ENCODE measurements around the gene FES. TPM values are rescaled to one million over a fixed set of nuclear protein-coding genes. Genes with fewer than 3 reads are reported as not detected.

Gene FES
- total RNA-seq, 1 experiment from 2014 or later, result 0.91 TPM

GRCh38 chr15:90862487-90862886, 21.8 kb upstream of the FES start:
- intact Hi-C loops (cut with micrococcal nuclease), result no loop called here
- H3K27ac Mint-ChIP-seq (ENCODE audit: low read depth, unreplicated experiment), result no peak overlapping the region
- H3K9me3 Mint-ChIP-seq (ENCODE audit: unreplicated experiment), result no peaks in the 10 kb centered on the region
- peaks cover 25% of the 10 kb centered on the region for H3K4me1 Mint-ChIP-seq (ENCODE audit: insufficient read depth, unreplicated experiment)
- no peaks in the 10 kb centered on the region for H3K27me3 Mint-ChIP-seq (ENCODE audit: insufficient read depth, unreplicated experiment)
- BruUV-seq (replicated peaks), result no TSS peak
- ChIA-PET CTCF (interaction anchor here (1.0 to 2.3 kb wide), 2 partner anchors 8 to 23 kb away, joined by 3 to 8 read pairs; no protein-coding TSS in a partner anchor), POLR2A (no interaction called here)
- no peak overlapping the region for H3K4me3 Mint-ChIP-seq (ENCODE audit: unreplicated experiment)
- TF ChIP-seq CTCF (IDR thresholded peaks at IDR 0.05; ENCODE audit: unreplicated experiment), result no peak
- DNase-seq (ENCODE audit: unreplicated experiment), result no peak
- H3K36me3 Mint-ChIP-seq (ENCODE audit: insufficient read depth, unreplicated experiment), result peaks cover 6% of the 10 kb centered on the region

GRCh38 chr15:90862964-90863778, 21.1 kb upstream of the FES start:
- no TSS peak for BruUV-seq (replicated peaks)
- H3K4me1 Mint-ChIP-seq (ENCODE audit: insufficient read depth, unreplicated experiment), result peaks cover 28% of the 10 kb centered on the region

GRCh38 chr15:90863987-90864386, 20.3 kb upstream of the FES start:
- POLR2A ChIA-PET, result interaction anchor here (0.7 to 1.7 kb wide), 4 partner anchors 10 to 146 kb away, joined by 3 to 15 read pairs (median 3); partner anchors contain the start of gene BLM
- no peaks in the 10 kb centered on the region for H3K9me3 Mint-ChIP-seq (ENCODE audit: unreplicated experiment)
- peaks cover 36% of the 10 kb centered on the region for H3K4me1 Mint-ChIP-seq (ENCODE audit: insufficient read depth, unreplicated experiment)
- intact Hi-C loops (cut with micrococcal nuclease), result no loop called here
- H3K27ac Mint-ChIP-seq (ENCODE audit: low read depth, unreplicated experiment), result peak overlapping the region; percentile 82
- no peak for TF ChIP-seq CTCF (IDR thresholded peaks at IDR 0.05; ENCODE audit: unreplicated experiment)
- peaks cover 6% of the 10 kb centered on the region for H3K36me3 Mint-ChIP-seq (ENCODE audit: insufficient read depth, unreplicated experiment)
- no TSS peak for BruUV-seq (replicated peaks)
- CTCF ChIA-PET, result interaction anchor here (1.2 to 2.3 kb wide), 2 partner anchors 22 to 213 kb away, joined by 4 to 8 read pairs; no protein-coding TSS in a partner anchor
- peak overlapping the region; percentile 6 for H3K4me3 Mint-ChIP-seq (ENCODE audit: unreplicated experiment)
- H3K27me3 Mint-ChIP-seq (ENCODE audit: insufficient read depth, unreplicated experiment), result no peaks in the 10 kb centered on the region
- peak; percentile 30 for DNase-seq (ENCODE audit: unreplicated experiment)

More at GRCh38 chr15:90862964-90863778, 21.1 kb upstream of the FES start:
- Mint-ChIP-seq H3K27me3 (ENCODE audit: insufficient read depth, unreplicated experiment) (no peaks in the 10 kb centered on the region), H3K27ac (ENCODE audit: low read depth, unreplicated experiment) (peak overlapping the region; percentile 82), H3K9me3 (ENCODE audit: unreplicated experiment) (no peaks in the 10 kb centered on the region), H3K36me3 (ENCODE audit: insufficient read depth, unreplicated experiment) (peaks cover 6% of the 10 kb centered on the region), H3K4me3 (ENCODE audit: unreplicated experiment) (peak overlapping the region; percentile 6)
- ChIA-PET CTCF (interaction anchor here (1.0 to 2.3 kb wide), 2 partner anchors 8 to 23 kb away, joined by 3 to 8 read pairs; no protein-coding TSS in a partner anchor), POLR2A (interaction anchor here (0.5 to 1.7 kb wide), 4 partner anchors 11 to 145 kb away, joined by 3 to 15 read pairs (median 3); partner anchors contain the start of gene BLM)
- intact Hi-C loops (cut with micrococcal nuclease), result no loop called here
- no peak for TF ChIP-seq CTCF (IDR thresholded peaks at IDR 0.05; ENCODE audit: unreplicated experiment)
- DNase-seq (ENCODE audit: unreplicated experiment), result peak; percentile 95

- intact Hi-C loops (cut with micrococcal nuclease), result no loop called here
- CTCF ChIA-PET, result interaction anchor here (0.7 to 2.3 kb wide), 3 partner anchors 21 to 437 kb away, joined by 3 to 8 read pairs (median 4); no protein-coding TSS in a partner anchor
- Mint-ChIP-seq H3K27ac (ENCODE audit: low read depth, unreplicated experiment) (no peak overlapping the region), H3K36me3 (ENCODE audit: insufficient read depth, unreplicated experiment) (peaks cover 6% of the 10 kb centered on the region), H3K4me1 (ENCODE audit: insufficient read depth, unreplicated experiment) (peaks cover 41% of the 10 kb centered on the region), H3K27me3 (ENCODE audit: insufficient read depth, unreplicated experiment) (no peaks in the 10 kb centered on the region), H3K4me3 (ENCODE audit: unreplicated experiment) (no peak overlapping the region), H3K9me3 (ENCODE audit: unreplicated experiment) (no peaks in the 10 kb centered on the region)
- POLR2A ChIA-PET, result interaction anchor here (0.8 to 1.7 kb wide), 2 partner anchors 76 to 147 kb away, joined by 3 to 15 read pairs; partner anchors contain the start of gene BLM
- peak; percentile 64 for DNase-seq (ENCODE audit: unreplicated experiment)
- BruUV-seq (replicated peaks), result no TSS peak
- no peak for TF ChIP-seq CTCF (IDR thresholded peaks at IDR 0.05; ENCODE audit: unreplicated experiment)
Observed at GRCh38 chr15:90864507-90864906, 19.8 kb upstream of the FES start.
